WTC11 (cell line): Measurements from ENCODE around the gene STARD10. TPM values are rescaled to one million over a fixed set of nuclear protein-coding genes. Genes with fewer than 3 reads are reported as not detected.

Experiments
- ATAC-seq: fragments of 200-7000 bp; cut with Tn5 transposase; 2 replicates; pipeline ENCODE4 v1.10.0; 2021; ENCODE audit warnings: mild to moderate bottlenecking, moderate library complexity
- CTCF ChIA-PET: fragments of 300-600 bp; sonication (Branson Sonifier 250); formaldehyde crosslinking; loops from one replicate; lab custom pipeline; 2021; ENCODE audit warnings: antibody characterized with exemption; lab: Charles Lee
- POLR2A ChIA-PET: fragments of 350-600 bp; sonication (Branson Sonifier 250); formaldehyde crosslinking; loops from one replicate; lab custom pipeline; 2021; ENCODE audit warnings: antibody characterized with exemption; lab: Charles Lee
- DNase-seq: peaks from one replicate; pipeline ENCODE4 v3.0.0; 2021; ENCODE audit warnings: low spot score
- H3K27ac Mint-ChIP-seq: 2 replicates; pipeline ENCODE4 v1.8.0; 2021; ENCODE audit warnings: mixed read lengths
- H3K27me3 Mint-ChIP-seq: 2 replicates; pipeline ENCODE4 v1.8.0; 2021; ENCODE audit warnings: low read depth, mild to moderate bottlenecking, moderate library complexity, mixed read lengths
- H3K36me3 Mint-ChIP-seq: 2 replicates; pipeline ENCODE4 v1.8.0; 2021; ENCODE audit warnings: mixed read lengths
- H3K4me1 Mint-ChIP-seq: 2 replicates; pipeline ENCODE4 v1.8.0; 2022; ENCODE audit warnings: mixed read lengths
- H3K4me3 Mint-ChIP-seq: 2 replicates; pipeline ENCODE4 v1.8.0; 2021; ENCODE audit warnings: mild to moderate bottlenecking, moderate library complexity, mixed read lengths
- H3K9me3 Mint-ChIP-seq: 2 replicates; pipeline ENCODE4 v1.8.0; 2021; ENCODE audit warnings: mixed read lengths
- AR ChIP-seq: fragments of 250-450 bp; sonication (Bioruptor Pico); IDR thresholded peaks from 2 replicates; pipeline ENCODE4 v1.9.0; 2021; ENCODE audit warnings: mild to moderate bottlenecking
- ATF6 ChIP-seq: sonication (generic); formaldehyde crosslinking; IDR thresholded peaks from 2 replicates; pipeline ENCODE4 v1.8.1; 2023; ENCODE audit warnings: mild to moderate bottlenecking, missing genetic modification reagents
- CDX4 ChIP-seq: fragments of 250-450 bp; sonication (Bioruptor Pico); IDR thresholded peaks from 2 replicates; pipeline ENCODE4 v1.9.0; 2021; ENCODE audit warnings: moderate library complexity, mild to moderate bottlenecking, inconsistent platforms, borderline replicate concordance
- ETV6 ChIP-seq: sonication (generic); formaldehyde crosslinking; IDR thresholded peaks from 2 replicates; pipeline ENCODE4 v1.8.1; 2022; ENCODE audit warnings: mild to moderate bottlenecking, missing genetic modification reagents
- FOXK1 ChIP-seq: sonication (generic); formaldehyde crosslinking; IDR thresholded peaks from 2 replicates; pipeline ENCODE4 v1.8.0; 2022; ENCODE audit warnings: mild to moderate bottlenecking, moderate library complexity, missing genetic modification reagents
- GABPB1 ChIP-seq: sonication (generic); formaldehyde crosslinking; IDR thresholded peaks from 2 replicates; pipeline ENCODE4 v1.8.1; 2023; ENCODE audit warnings: mild to moderate bottlenecking, missing genetic modification reagents
- GRHL2 ChIP-seq: fragments of 250-450 bp; sonication (Bioruptor Pico); IDR thresholded peaks from 2 replicates; pipeline ENCODE4 v1.8.0; 2022; ENCODE audit warnings: mild to moderate bottlenecking, moderate library complexity; ENCODE audit not compliant: insufficient replicate concordance, severe bottlenecking
- HMGA2 ChIP-seq: fragments of 250-450 bp; sonication (Bioruptor Pico); IDR thresholded peaks from 2 replicates; pipeline ENCODE4 v1.4.0; 2021; ENCODE audit warnings: mild to moderate bottlenecking, moderate library complexity
- HMGXB4 ChIP-seq: sonication (generic); formaldehyde crosslinking; IDR thresholded peaks from 2 replicates; pipeline ENCODE4 v1.8.1; 2023; ENCODE audit warnings: mild to moderate bottlenecking, moderate library complexity, missing genetic modification reagents
- MLX ChIP-seq: sonication (generic); formaldehyde crosslinking; IDR thresholded peaks from 2 replicates; pipeline ENCODE4 v1.8.1; 2023; ENCODE audit warnings: mild to moderate bottlenecking, missing genetic modification reagents, moderate library complexity
- MXD4 ChIP-seq: fragments of 250-450 bp; sonication (Bioruptor Pico); IDR thresholded peaks from 2 replicates; pipeline ENCODE4 v1.8.0; 2021; ENCODE audit warnings: mild to moderate bottlenecking, moderate library complexity, borderline replicate concordance
- PRDM15 ChIP-seq: sonication (generic); formaldehyde crosslinking; IDR thresholded peaks from 2 replicates; pipeline ENCODE4 v1.8.0; 2022; ENCODE audit warnings: missing genetic modification reagents
- PREB ChIP-seq: sonication (generic); formaldehyde crosslinking; IDR thresholded peaks from 2 replicates; pipeline ENCODE4 v1.8.1; 2022; ENCODE audit warnings: mild to moderate bottlenecking, missing genetic modification reagents, moderate library complexity, borderline replicate concordance
- PRRX2 ChIP-seq: fragments of 250-450 bp; sonication (Bioruptor Pico); IDR thresholded peaks from 2 replicates; pipeline ENCODE4 v1.8.0; 2021; ENCODE audit warnings: mild to moderate bottlenecking
- RORB ChIP-seq: fragments of 250-450 bp; sonication (Bioruptor Pico); IDR thresholded peaks from 2 replicates; pipeline ENCODE4 v1.9.0; 2021; ENCODE audit warnings: mild to moderate bottlenecking
- SMAD4 ChIP-seq: sonication (generic); formaldehyde crosslinking; IDR thresholded peaks from 2 replicates; pipeline ENCODE4 v1.8.0; 2022; ENCODE audit warnings: mild to moderate bottlenecking, missing genetic modification reagents
- SP1 ChIP-seq: sonication (generic); formaldehyde crosslinking; conservative IDR thresholded peaks from 2 replicates; pipeline ENCODE4 v1.8.1; 2022; ENCODE audit warnings: missing genetic modification reagents
- STAT6 ChIP-seq: sonication (generic); formaldehyde crosslinking; conservative IDR thresholded peaks from 2 replicates; pipeline ENCODE4 v1.8.1; 2023; ENCODE audit warnings: mild to moderate bottlenecking, low read depth, missing genetic modification reagents, moderate library complexity
- TEAD4 ChIP-seq: sonication (generic); formaldehyde crosslinking; IDR thresholded peaks from 2 replicates; pipeline ENCODE4 v1.8.0; 2022; ENCODE audit warnings: mild to moderate bottlenecking, missing genetic modification reagents
- total RNA-seq: library from RNA; stranded (reverse); gene quantifications from 3 replicates; pipeline ENCODE4 v1.2.3, GENCODE V29; 2021

STARD10 gene
- total RNA-seq, 1 experiment from 2014 or later: 32.0 TPM

- no peaks in the 10 kb centered on the region for H3K9me3 Mint-ChIP-seq
- no peak overlapping the region for H3K27ac Mint-ChIP-seq
- ChIA-PET POLR2A (interaction anchor here (1.0 kb wide), 1 partner anchor 29 kb away, joined by 5 read pairs; no protein-coding TSS in a partner anchor), CTCF (interaction anchor here (0.7 to 1.4 kb wide), 3 partner anchors 18 to 156 kb away, joined by 3 to 5 read pairs (median 3); no protein-coding TSS in a partner anchor)
- ATAC-seq: no peak
- peaks cover 2% of the 10 kb centered on the region; the same call in 1 of the 2 replicates for H3K36me3 Mint-ChIP-seq
- peaks cover 42% of the 10 kb centered on the region for H3K4me1 Mint-ChIP-seq
- DNase-seq: no peak
- no peaks in the 10 kb centered on the region for H3K27me3 Mint-ChIP-seq
- H3K4me3 Mint-ChIP-seq: no peak overlapping the region
- TF ChIP-seq SP1 (CRISPR knock-in tag) (no peak), MLX (CRISPR knock-in tag) (no peak), RORB (CRISPR knock-in tag) (no peak), PREB (CRISPR knock-in tag) (no peak), TEAD4 (CRISPR knock-in tag) (no peak), SMAD4 (CRISPR knock-in tag) (no peak), HMGA2 (CRISPR knock-in tag) (no peak), PRDM15 (CRISPR knock-in tag) (no peak), HMGXB4 (CRISPR knock-in tag) (no peak), STAT6 (CRISPR knock-in tag) (no peak), CDX4 (CRISPR knock-in tag) (no peak), AR (CRISPR knock-in tag) (no peak), FOXK1 (CRISPR knock-in tag) (no peak), MXD4 (CRISPR knock-in tag) (no peak), PRRX2 (CRISPR knock-in tag) (no peak), GRHL2 (CRISPR knock-in tag) (no peak), ATF6 (no peak), GABPB1 (CRISPR knock-in tag) (no peak), ETV6 (CRISPR knock-in tag) (no peak)
These were observed 48.3 kb downstream of the STARD10 start for GRCh38 chr11:72745511-72745910.
